Esophagus muscularis mucosa (tissue), 4 donors: ENCODE measurements around the gene NSRP1.
"Not testable (repeated sequence)": the region's sequence is repeated elsewhere in the genome, so short reads cannot be mapped to it uniquely, and the experiment has no call there.

Experiments
- CTCF ChIP-seq, 3 experiments: fragments of 200-600 bp in 2 of 3; fragments of 450-650 bp in 1 of 3; sonication (generic) in 2 of 3; IDR thresholded peaks; one replicate each; pipeline ENCODE4 v1.5.1; 2017 to 2019; ENCODE audit warnings: antibody characterized with exemption in 3 of 3, mild to moderate bottlenecking in 2 of 3, moderate library complexity in 1 of 3
- EP300 ChIP-seq: sonication (generic); formaldehyde crosslinking; IDR thresholded peaks from one replicate; pipeline ENCODE4 v1.6.1; 2017; ENCODE audit warnings: antibody characterized with exemption
- POLR2A ChIP-seq: fragments of 450-650 bp; IDR thresholded peaks from one replicate; pipeline ENCODE4 v1.6.1; 2017; ENCODE audit warnings: antibody characterized with exemption, moderate library complexity, mild to moderate bottlenecking, low read depth

- TF ChIP-seq CTCF (IDR thresholded peaks at IDR 0.05); POLR2A; EP300: not testable (repeated sequence)
Observed at GRCh38 chr17:30147860-30148259, 31.2 kb downstream of the NSRP1 start.
